Suppressor macrophage treated with lipopolysaccharide for 1 hour (primary cell): ENCODE measurements around the gene CPA2.
"Not testable (repeated sequence)": the region's sequence is repeated elsewhere in the genome, so short reads cannot be mapped to it uniquely, and the experiment has no call there.

ENCODE experiments used
- DNase-seq, 3 donors: peaks; one replicate each; pipeline ENCODE4 v3.0.0-alpha.2; 2020 to 2022

Gene CPA2

GRCh38 chr7:130266258-130266960, at the start of gene CPA2:
TSS of gene CPA2 (plus strand) at chr7:130266863. CDS start at chr7:130266882, 19 bp downstream.
- no peak for DNase-seq

DNA sequence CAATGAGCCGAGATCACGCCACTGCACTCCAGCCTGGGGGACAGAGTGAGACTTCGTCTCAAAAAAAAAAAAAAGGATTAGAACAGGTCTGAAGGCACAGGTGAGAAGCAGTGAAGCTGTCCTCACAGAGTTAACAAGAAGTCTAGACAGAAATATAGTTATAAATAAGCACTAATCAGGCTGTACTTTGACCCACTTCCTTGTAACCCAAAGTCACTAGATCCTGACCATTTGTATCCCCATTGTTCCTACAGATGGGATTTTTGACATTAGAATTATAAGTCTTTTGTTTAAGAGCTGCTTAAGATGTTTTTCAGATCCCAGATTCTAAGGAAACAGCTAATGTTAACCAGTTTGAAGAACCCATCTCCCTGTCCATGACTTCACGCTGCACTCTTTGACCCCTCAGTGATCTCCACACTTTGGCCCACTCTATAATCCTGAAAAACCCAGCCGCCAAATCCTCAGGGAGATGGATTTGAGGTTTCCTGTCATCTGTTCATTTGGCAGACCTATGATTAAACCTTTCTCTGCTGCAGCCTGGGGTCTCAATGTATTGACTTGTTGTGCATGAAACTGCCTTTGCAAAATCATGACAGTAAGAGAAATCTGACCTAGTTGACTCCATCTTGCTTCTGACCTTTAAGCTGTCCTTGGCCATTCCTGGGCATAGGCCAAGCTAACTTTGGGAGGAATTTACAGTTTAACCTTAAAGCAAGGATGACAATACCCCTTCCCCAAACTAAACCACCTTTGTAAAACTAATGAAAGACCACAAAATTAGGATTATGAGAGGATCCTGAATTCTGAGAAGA, 47.6 kb upstream of the CPA2 start:
- no peak for DNase-seq

DNA sequence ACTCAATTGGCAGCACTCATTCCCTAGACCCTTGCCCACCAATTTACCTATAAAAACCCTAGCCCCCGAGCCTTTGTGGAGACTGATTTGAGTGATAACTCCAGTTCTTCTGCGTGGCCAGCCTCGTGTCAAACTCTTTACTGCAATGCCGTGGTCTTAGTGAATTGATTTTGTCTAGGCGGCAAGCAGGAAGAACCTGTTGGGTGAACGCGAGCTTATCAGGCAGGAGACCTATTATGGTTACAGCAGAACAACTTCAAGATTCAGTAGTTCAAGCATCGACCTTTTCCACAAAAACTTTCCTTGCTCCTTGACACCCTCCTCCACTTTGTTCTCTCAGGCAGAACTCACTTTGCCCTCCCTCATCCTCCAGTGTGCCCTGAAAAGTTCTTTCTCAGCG, 46.8 kb upstream of the CPA2 start:
- DNase-seq, result no peak

- DNase-seq, result no peak
Measured at GRCh38 chr7:130221746-130222145, 44.9 kb upstream of the CPA2 start.

GRCh38 chr7:130223646-130224045, 43.0 kb upstream of the CPA2 start:
- DNase-seq, result no peak

DNA sequence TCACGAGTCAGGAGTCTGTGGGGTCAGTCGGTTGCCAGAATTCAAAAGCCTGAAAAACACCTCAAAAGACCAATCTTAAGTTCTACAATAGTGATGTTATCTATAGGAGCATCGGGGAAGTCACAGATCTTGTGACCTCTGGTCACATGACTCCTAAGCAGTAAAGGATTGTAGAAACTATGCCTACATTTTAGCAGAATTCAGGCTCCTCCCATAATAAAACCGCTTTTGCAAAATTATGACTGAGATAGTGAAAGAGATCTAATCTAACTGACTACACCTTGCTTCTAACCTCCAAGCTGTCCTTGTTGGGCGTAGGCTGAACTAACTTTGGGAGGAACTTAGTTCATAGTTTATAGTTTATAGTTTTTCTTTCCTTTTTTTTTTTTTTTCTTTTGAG, 42.5 kb upstream of the CPA2 start:
- DNase-seq, result no peak

GRCh38 chr7:130224923-130225322, 41.7 kb upstream of the CPA2 start:
- DNase-seq, result not testable (repeated sequence)

GRCh38 chr7:130226333-130226732, 40.3 kb upstream of the CPA2 start:
- no peak for DNase-seq

DNA sequence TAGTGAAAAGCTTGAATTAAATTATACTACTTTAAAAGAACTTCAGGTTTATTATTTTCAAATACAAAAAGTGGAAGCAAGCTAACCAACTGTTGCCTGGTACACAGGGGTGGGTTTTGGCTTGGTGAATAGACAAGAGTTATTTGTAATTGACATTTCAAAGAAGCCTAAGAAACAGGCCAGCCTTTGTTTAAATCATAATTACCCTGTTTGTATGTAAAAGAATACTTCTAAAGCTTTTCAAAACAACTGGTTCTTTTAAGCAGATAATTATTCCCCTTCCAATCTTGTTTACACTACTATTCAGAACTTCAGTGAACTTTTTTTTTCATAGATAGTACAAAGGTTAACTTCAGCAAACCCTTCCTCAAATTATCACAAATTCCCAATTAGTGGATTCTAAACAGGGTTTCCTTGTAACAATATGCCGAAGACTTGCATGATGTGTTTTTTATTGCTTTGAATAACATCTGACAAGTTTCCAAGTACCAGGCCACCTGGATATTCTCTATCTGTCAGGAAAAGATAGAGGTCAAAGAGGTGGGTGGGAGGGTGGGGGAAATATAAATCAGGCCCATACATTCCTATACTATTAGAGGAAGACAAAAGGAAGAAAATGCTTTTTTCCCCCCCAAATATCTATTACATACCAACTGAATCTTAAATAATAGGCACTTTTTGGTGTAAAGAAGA, 38.6 kb upstream of the CPA2 start:
- DNase-seq, result no peak

DNA sequence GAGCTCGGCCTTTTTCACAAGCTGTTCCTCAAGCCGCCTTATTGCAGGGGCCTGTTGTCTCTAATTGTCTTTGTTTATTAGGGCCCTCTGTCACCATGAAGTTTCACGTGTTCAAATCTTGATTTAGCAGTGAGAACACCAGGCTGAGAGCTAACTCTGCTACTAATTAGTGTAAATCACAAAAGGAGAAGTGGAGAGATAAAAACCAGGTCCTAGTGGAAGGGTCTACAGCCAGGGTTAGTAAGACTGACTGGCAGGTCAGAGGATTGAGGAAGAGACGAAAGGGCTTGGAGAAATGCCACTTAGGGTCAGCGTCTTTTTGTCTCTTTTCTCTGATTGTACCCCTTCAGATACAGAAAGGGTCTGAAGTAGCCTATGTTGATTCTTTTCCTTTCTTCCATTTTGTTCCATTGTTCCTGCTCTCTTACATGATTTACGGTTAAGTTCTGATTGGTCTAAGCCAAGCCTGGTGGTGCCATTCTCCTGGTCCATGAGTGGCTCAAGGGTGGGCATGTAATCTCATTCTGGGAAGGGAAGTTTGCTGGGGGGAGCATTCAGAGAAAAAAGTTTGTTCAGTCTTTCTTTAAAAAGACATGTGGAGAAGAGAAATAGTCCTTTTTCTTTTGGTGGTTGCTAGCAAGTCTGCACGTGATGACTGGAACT, 37.7 kb upstream of the CPA2 start:
- no peak for DNase-seq

- DNase-seq, result not testable (repeated sequence)
Measured at GRCh38 chr7:130229981-130230380, 36.7 kb upstream of the CPA2 start.

DNA sequence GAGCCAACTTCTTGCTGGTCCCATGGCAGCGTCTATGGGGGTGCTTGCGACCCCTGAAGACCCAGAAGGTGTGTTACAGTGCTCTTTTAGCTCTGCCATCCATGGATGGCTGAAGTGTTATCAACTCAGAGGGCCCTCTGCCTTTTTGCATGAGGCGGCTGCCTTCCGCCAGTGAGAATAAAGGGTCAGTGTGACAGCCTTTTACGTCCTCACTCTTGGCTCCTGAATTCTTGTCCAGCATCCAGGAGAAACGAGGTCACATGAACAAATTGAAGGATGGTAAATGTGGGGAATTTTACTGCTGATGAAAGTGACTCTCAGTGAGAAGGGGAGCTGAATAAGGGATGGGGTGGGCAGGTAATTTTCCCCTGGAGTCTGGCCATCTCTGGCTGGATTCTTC, 34.9 kb upstream of the CPA2 start:
- DNase-seq, result no peak

GRCh38 chr7:130232209-130232608, 34.5 kb upstream of the CPA2 start:
- no peak for DNase-seq

DNA sequence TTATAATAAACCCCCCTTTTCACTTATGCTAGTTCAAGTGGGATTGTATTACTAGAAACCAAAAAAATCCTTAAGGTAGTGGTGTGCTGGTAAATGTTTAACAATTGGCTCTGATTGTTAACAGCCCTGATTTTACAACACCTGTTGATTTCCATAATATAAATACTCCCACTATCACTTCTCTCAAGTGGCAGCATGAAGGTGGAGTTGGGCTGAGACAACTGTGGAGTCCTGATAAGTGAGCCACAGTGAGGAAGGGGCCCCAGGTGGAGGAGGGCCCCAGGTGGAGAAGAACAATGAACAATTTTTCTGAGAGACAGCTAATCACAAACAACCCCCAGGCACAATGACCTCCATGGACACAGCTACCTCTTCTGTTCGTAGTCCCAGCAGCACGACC, 32.6 kb upstream of the CPA2 start:
- no peak for DNase-seq

- DNase-seq, result not testable (repeated sequence)
Measured at GRCh38 chr7:130236361-130236760, 30.3 kb upstream of the CPA2 start.

DNA sequence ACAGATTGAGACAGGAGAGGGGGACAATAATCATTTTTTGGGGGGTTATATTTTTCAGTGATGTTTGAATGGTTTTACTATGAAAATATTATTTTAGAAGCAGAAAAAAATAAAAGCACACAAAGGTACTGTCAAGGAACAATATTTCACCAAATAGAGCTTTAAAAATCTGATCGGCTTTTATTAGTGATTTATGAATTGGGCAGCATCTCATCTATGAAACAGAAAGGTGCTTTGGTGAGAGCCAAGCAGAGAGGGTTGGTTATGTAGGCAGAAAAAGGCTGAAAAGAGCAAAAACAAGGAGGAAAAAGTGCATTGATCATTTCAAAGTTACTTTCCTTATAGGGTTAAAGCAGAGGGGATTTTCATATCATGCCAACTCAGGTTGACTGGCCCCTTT, 26.4 kb upstream of the CPA2 start:
- DNase-seq, result no peak

DNA sequence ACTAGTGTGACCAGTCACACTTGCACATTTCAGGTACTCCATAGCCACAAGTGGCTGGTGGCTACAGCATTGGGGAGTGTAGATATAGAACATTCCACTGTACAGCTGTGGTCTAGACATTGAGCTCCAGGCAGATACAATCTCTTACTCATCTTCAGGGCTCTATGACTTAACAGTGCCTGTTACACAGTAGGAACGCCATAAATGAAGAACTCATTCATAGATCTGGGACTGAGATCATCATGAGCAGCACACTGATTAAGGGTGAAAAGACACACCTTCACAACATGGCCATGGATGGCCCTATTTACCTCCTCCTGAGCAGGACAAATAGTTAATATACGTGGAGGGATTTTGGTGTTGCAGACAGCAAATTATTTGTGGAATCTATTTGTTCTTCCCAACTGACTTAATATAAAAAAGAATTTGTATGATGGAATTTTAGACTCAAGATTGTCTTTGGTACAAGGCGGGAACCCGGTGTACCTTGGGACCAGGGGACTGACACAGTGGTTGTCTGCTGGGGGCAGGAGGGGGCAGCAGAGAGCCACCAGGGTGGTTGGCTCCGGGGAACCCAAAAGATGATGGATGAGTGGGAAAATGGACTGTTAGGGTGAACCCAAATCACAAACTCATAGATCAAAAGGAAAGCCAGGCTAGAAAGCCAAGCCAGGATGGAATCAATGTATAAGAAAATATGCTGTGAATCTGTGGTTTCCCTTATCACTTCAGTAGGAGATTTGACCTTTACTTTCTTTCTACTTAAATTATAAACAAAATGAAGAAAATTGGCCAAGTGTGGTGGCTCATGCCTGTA, 24.3 kb upstream of the CPA2 start:
- peak; percentile 55 to 82 (median 71) for DNase-seq

DNA sequence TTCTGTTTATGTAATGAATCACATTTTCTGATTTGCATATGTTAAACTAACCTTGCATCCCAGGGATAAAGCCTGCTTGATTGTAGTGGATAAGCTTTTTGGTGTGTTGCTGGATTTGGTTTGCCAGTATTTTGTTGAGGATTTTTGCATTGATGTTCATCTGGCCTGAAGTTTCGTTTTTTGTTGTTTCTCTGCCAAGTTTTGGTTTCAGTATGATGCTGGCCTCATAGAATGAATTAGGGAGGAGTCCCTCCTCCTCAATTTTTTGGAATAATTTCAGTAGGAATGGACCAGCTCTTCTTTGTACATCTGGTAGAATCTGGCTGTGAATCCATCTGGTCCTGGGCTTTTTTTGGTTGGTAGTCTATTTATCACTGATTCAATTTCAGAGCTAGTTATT, 23.2 kb upstream of the CPA2 start:
- DNase-seq, result peak; percentile 7 to 36 (median 9)

DNA sequence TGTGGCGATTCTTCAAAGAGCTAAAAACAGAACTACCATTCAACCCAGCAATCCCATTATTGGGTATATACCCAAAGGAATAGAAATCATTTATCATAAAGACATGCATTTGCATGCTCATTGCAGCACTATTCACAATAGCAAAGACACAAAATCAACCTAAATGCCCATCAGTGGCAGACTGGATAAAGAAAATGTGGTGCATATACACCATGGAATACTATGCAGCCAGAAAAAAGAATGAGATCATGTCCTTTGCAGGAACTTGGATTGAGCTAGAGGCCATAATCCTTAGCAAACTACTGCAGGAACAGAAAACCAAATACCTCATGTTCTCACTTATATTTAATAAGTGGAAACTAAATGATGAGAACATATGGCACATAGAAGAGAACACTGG, 20.2 kb upstream of the CPA2 start:
- not testable (repeated sequence) for DNase-seq

DNA sequence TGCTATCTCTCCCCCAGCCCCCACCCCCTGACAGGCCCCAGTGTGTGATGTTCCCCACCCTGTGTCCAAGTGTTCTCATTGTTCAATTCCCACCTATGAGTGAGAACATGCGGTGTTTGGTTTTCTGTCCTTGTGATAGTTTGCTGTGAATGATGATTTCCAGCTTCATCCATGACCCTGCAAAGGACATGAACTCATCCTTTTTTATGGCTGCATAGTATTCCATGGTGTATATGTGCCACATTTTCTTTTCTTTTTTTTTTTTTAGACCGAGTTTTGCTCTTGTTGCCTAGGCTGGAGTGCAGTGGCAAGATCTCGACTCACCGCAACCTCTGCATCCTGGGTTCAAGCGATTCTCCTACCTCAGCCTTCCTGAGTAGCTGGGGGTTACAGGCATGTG, 17.8 kb upstream of the CPA2 start:
- DNase-seq, result not testable (repeated sequence)

- not testable (repeated sequence) for DNase-seq
Measured at GRCh38 chr7:130249626-130250025, 17.0 kb upstream of the CPA2 start.

- DNase-seq, result no peak
Measured at GRCh38 chr7:130254555-130254954, 12.1 kb upstream of the CPA2 start.
